Renal cortical epithelial cell (primary cell): Measurements from ENCODE around the gene IQCF5. TPM values are rescaled to one million over a fixed set of nuclear protein-coding genes. Genes with fewer than 3 reads are reported as not detected.
A peak's percentile ranks its signal among the peaks of the same experiment; 100 is the strongest.
"Not testable (repeated sequence)": the region's sequence is repeated elsewhere in the genome, so short reads cannot be mapped to it uniquely, and the experiment has no call there.

Experiments used
- DNase-seq: peaks from one replicate; pipeline ENCODE4 v3.0.0-alpha.2; 2011; ENCODE audit warnings: low read depth
- total RNA-seq: library from RNA; depleted of rRNA; stranded (reverse); fragments of >200 nt; gene quantifications from 2 replicates; pipeline ENCODE4 v1.2.3, GENCODE V29; 2014

The IQCF5 gene
- total RNA-seq = not detected in 2 replicates

- no peak for DNase-seq
Measured at GRCh38 chr3:51875501-51875900, at the start of gene IQCF5. Gene IQCF5 (minus strand): TSS chr3:51875601. CDS start chr3:51875531, 70 bp downstream.

DNA sequence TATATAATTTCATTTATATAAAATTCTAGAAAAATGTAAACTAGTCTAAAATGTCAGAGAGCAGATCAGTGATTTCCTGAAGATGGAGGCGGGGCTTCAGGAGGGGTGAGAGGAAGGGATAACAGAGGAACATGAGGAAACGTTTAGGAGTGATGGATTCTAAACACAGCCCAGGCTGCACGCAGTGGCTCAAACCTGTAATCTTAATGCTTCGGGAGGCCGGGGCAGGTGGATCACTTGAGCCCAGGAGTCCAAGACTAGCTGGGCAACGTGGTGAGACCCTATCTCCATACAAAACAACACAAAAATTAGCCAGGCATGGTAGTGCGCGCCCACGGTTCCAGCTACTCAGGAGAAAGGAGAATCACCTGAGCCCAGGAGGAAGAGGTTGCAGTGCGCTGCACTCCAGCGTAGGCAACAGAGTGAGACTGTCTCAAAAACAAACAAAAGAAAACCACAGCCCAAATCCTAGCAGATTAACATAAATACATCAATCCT, 45.7 kb upstream of the IQCF5 start:
- no peak for DNase-seq

GRCh38 chr3:51916418-51916817, 41.0 kb upstream of the IQCF5 start:
- DNase-seq = no peak

DNA sequence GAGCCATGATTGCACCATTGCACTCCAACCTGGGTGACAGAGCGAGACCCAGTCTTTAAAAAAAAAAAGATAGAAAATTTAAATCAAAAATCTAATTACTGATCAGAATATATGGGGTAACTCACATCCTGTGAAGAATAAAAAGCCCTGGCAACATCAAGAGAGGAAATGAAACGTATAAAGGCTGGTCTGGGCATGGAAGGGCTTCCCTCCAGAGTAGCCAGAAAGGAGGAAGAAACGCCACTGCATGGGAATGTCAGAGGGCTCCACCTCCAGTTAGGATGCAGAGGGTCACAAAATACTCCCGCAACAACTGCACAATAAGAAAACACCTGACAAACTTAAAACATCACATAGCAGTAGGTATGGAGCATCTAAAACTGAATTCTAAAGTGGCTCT, 32.6 kb upstream of the IQCF5 start:
- DNase-seq = no peak

DNA sequence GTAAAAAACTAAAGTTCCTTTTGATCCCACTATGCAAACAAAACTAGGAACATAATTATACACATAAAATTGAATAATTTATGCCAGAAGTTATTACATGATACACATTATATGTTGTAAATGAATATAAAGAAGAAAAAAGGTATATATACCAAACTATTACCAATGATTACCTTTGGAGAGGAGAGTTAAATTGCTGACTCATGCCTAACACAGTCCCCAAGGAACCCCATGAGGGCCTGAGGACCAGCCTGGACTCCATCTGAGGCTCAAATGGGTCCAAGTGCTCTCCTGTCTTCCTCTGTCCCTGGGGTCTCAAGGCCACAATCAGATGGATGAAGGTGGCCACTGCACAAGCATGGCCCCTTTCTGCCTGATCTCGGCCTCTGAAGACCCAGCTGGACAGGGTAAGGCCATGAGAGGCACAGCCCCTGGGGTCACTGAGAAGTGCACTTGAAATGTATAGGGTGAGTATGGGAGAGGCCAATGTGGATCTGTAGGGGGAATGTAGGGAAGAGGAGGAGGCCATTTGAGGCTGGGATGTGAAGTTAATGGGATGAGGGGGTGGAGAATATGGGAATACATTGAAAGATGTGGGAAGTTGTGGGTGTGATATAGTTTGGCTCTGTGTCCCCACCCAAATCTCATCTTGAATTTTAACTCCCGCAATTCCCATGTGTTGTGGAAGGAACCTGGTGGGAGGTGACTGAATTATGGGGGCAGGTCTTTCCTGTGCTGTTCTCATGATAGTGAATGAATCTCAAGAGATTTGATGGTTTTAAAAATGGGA, 28.8 kb upstream of the IQCF5 start:
- no peak for DNase-seq

DNA sequence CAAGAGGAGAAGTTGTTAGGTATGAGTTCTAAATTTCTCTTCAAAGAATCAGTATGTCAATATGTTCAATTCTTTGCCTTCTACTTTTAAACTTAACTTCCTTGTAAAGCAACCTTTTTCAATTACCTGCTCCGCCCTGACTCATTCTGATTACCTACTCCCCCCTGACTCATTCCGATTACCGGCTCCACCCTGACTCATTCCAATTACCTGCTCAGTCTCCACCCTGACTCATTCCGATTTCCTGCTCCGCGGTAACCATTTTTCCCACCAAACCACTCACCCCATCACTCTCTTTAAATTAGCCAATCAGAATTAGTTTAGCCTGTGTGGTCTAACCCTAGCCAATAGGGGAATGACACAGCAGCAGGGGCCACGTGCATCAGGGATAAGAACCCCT, 27.0 kb upstream of the IQCF5 start:
- peak; percentile 81 for DNase-seq

DNA sequence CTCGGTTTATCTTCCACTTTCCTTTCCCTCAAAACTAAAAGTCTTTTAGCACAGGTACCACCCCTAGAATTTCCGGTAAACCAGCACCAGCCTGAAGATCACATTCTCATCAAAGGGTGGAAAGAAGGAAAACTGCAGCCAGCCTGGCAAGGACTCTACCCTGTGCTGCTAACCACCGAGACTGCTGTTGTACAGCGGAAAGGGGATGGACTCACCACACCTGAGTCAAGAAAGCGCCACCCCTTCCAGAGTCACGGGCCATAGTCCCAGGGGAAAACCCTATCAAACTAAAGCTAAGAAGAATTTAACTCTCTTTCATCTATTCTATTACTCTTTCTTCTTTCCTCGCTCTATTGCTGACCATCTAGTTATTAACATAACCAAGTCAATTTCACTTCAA, 24.6 kb upstream of the IQCF5 start:
- DNase-seq = not testable (repeated sequence)

DNA sequence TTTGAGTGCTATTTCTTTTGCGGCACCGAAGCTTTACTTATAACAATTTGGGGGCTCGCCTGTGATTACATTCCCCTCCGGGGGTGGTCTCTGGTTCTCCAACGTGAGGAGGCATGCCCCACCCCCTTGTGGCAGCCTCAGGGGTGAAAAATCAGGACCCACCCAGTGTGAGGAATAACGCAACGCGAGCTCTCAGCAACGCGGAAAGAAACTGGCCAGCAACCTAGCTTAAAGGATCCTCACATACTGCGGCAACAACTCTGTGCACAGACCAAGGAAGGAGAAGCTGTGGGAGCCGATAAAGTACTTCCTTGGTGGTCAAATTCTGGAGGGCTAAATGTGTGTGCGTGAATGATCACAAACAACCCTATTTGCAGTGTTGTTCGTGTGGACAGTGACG, 22.0 kb upstream of the IQCF5 start:
- DNase-seq = no peak

GRCh38 chr3:51896607-51897305, 21.4 kb upstream of the IQCF5 start:
- no peak for DNase-seq

DNA sequence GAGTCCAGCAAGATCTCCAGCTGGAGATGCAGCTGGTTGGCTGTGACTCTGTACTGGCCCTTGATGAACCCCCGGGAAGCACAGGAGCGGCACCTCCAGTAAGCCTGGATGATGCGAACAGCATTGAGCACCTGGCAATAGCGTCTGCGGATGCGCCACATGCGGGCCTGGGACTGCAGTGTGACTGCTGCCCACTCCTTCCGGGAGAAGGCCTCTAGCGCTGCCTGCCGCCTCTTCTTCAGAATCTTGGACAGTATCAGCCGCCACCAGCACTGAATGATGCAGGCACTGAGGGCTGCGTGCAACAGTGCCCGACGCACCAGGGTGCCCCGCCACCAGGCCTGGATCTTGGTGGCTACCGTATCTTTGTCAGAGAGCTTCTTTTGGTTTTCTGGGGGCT, 19.5 kb upstream of the IQCF5 start:
- DNase-seq = no peak

- no peak for DNase-seq
Measured at GRCh38 chr3:51894391-51894790, 19.0 kb upstream of the IQCF5 start.

DNA sequence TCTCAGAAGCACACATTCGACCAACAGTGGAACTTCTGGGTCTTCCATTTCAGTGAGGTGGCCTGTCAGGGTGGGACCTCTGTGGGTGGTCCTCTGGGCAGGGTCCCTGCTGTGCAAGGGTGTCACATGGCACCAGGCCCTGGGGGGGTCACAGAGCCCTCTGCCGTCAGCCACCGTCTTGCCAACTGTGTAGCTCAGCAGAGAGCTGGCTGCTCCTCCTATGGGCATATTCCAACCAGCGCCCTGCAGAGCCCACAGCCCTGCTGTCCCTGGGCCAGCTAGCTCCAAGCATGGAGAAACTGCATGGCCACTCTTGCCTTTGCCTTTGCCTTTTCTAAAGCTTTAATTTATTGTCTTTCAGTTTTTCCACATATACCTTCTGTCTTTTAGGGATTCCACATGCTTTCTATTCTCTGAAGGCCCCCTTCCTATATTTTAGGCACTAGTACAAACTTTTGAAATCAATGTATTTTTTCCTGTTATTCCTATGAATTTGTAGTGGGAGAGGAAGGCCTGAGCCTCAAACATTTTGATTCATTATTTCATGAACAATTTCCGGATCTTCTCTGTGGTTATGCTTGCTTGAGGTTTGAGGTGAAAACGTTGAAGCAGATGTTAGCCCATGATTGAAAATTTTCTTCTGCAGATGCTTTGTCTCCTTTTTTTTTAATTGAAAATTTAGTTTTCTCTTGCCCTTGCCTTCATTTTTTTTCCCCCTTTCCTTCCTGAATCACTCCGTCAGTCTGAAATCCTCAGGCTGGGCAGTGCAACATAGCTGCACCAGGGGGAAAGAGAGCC, 16.0 kb upstream of the IQCF5 start:
- no peak for DNase-seq

GRCh38 chr3:51888463-51889105, 13.2 kb upstream of the IQCF5 start:
- DNase-seq = no peak

GRCh38 chr3:51887620-51888019, 12.2 kb upstream of the IQCF5 start:
- peak; percentile 73 for DNase-seq

DNA sequence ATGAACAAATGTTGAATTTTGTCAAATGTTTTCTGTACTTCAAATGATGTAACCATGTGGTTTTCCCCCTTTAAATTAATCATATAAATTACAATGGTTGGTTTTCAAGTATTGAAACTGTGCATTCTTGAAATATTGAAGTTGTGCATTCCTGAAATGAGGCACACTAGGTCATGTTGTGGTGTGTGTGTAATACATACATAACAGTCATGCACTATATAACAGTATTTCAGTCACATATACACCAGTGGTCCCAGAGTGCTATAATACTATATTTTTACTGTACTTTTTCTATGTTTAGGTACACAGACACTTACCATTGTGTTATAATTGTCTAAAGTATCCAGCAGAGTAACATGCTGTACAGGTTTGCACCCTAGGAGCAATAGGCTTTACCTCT, 11.0 kb upstream of the IQCF5 start:
- no peak for DNase-seq

DNA sequence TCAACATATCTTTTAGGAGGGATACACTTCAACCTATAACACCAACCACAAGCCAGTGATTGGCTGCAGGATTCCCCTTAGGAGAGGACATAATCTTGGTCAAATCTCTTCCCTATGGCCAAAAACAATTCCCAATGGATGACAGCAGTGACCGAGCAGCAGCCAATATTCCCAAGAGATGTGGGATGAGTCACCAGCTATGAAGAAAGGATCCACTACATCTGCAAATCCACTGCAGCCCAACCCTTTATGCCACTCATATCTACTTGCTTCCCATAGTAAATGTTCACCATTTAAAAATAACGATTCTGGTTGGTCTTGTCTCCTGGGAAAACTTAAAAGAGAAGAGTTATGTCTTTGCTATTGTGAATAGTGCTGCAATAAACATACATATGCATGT, 4.5 kb upstream of the IQCF5 start:
- DNase-seq = no peak

- no peak for DNase-seq
Measured at GRCh38 chr3:51876186-51876585, 785 bp upstream of the IQCF5 start.

DNA sequence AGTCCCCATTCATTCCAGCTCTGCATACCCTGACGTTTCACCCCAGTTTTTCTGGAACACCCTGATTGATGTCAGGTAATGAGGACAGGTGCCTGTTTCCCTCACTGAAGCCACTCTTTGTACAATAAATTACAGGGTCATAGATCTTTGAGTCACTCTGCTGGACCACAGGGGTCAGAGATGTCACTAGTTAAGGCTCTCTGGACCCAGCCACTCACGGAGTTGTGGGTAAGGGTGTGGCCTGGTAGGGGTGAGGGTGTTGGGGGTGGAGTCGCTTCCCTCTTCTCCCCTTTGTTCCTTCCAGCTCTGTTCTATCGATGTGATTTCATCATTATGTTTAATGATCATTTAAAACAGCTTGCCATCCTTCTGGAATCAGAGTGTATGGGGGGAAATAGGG, 512 bp downstream of the IQCF5 start:
- DNase-seq = no peak

DNA sequence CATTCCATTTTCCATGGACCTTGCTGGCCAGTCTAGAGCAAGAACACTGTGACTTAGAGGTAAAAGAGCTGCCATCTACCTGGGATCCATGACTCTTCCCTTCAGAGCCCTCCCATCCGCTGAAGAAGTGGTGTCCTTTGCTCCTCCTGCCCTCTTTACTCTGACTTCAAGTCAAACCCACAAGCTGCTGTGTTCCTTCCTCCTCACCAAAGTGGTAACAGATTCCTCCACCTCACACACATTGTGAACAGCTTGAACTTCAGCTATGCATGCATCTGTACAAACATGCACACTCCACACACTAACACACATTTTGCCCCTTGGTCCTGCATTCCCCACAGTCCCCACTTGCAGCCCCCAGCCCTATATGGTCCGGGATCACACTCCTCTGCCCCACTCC, 990 bp downstream of the IQCF5 start:
- DNase-seq = no peak

DNA sequence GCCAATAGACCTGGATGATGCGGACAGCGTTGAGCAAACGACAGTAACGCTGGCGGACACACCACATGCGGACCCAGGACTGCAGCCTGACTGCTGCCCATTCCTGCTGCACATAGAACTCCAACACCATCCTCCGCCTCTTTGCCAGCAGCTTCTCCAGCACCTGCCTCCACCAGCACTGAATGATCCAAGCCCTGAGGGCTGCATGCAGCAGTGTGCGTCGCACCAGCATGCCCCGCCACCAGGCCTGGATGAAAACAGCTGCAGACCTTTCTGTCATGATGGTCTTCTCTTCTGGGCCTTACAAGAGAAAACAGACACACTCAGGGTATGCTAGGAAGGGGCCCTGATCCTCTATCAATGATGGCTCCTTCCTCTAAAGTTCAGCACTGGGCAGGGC, 1.5 kb downstream of the IQCF5 start:
- no peak for DNase-seq

DNA sequence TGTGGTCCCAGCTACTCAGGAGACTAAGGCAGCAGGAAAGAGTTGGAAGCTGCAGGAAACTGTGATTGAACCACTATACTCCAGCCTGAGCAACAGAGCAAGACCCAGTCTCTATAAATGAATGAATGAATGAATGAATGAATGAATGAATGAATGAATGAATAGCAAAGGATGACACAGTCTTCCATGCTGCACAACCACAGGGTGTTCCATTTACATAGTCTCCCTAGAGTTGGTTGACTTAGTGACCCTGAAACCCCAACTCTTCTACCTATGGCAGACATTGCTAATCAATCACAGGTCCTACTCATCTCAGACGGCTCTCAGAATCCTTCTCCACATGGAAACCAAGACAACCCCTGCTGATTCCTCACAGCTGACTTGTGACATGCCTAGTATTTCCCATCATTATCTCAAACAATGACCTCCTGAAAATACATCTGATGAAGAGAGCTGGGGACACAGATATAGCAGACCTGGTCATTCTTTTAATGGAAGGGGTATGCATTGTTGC, 2.1 kb downstream of the IQCF5 start:
- no peak for DNase-seq

GRCh38 chr3:51869304-51869703, 6.1 kb downstream of the IQCF5 start:
- no peak for DNase-seq
